K562 (cell line): Measurements from ENCODE around the gene CHAT.

Source experiments
- CREBBP ChIP-seq: IDR thresholded peaks from one replicate; pipeline ENCODE4 v1.6.1; 2012; ENCODE audit warnings: low read depth, mild to moderate bottlenecking, control low read depth, inconsistent platforms, low read length
- DNMT1 ChIP-seq: fragments of 450-650 bp; IDR thresholded peaks from 2 replicates; pipeline ENCODE4 v1.6.1; 2016; ENCODE audit warnings: antibody characterized with exemption, mild to moderate bottlenecking
- ETV6 ChIP-seq, 3 experiments: fragments of 150-350 bp in 1 of 3; sonication (generic) in 1 of 3; formaldehyde crosslinking in 1 of 3; IDR thresholded peaks; 2 replicates each; pipeline versions ENCODE4 v1.6.1 to v1.8.0; 2014 to 2022; ENCODE audit warnings: borderline replicate concordance in 2 of 3, low read depth in 2 of 3, antibody characterized with exemption in 1 of 3, low read length in 1 of 3, mild to moderate bottlenecking in 1 of 3, missing genetic modification reagents in 1 of 3
- EZH2 ChIP-seq: IDR thresholded peaks from 2 replicates; pipeline ENCODE4 v1.6.1; 2012; ENCODE audit warnings: low read depth, mild to moderate bottlenecking, inconsistent platforms, low read length, borderline replicate concordance
- FOXA1 ChIP-seq: fragments of 450-650 bp; IDR thresholded peaks from 2 replicates; pipeline ENCODE4 v1.6.1; 2016; ENCODE audit warnings: mild to moderate bottlenecking, borderline replicate concordance
- HOMEZ ChIP-seq: fragments of 250-450 bp; sonication (Bioruptor Pico); IDR thresholded peaks from 2 replicates; pipeline ENCODE4 v1.4.0; 2020; ENCODE audit warnings: mild to moderate bottlenecking, moderate library complexity
- JUN ChIP-seq, 2 experiments: sonication (generic) in 1 of 2; formaldehyde crosslinking in 1 of 2; IDR thresholded peaks; 2 replicates each; pipeline versions ENCODE4 v1.6.1 to v1.8.0; 2012 to 2022; ENCODE audit warnings: borderline replicate concordance in 2 of 2, mild to moderate bottlenecking in 2 of 2, improper control_type of control experiment in 1 of 2, low read depth in 1 of 2, low read length in 1 of 2, missing genetic modification reagents in 1 of 2
- PHF20 ChIP-seq: fragments of 450-650 bp; IDR thresholded peaks from 2 replicates; pipeline ENCODE4 v1.6.1; 2018; ENCODE audit not compliant: partially characterized antibody
- POLR2AphosphoS5 ChIP-seq: IDR thresholded peaks from 2 replicates; pipeline ENCODE4 v1.6.1; 2011; ENCODE audit warnings: mild to moderate bottlenecking, low read depth, low read length, moderate library complexity; ENCODE audit not compliant: control insufficient read depth, insufficient read depth
- SMAD1 ChIP-seq: fragments of 150-350 bp; IDR thresholded peaks from 2 replicates; pipeline ENCODE4 v1.6.1; 2014; ENCODE audit warnings: low read length, low read depth; ENCODE audit not compliant: partially characterized antibody
- TAF7 ChIP-seq: fragments of 450-650 bp; IDR thresholded peaks from 2 replicates; pipeline ENCODE4 v1.6.1; 2016; ENCODE audit warnings: missing genetic modification characterization, missing compliant biosample characterization
- TEAD4 ChIP-seq, 2 experiments: sonication (generic) in 1 of 2; formaldehyde crosslinking in 1 of 2; IDR thresholded peaks; 2 replicates each; pipeline versions ENCODE4 v1.6.1 to v1.8.0; 2012 to 2022; ENCODE audit warnings: borderline replicate concordance in 1 of 2, inconsistent platforms in 1 of 2, low read length in 1 of 2, mild to moderate bottlenecking in 1 of 2, missing genetic modification reagents in 1 of 2
- TF ChIP-seq, protein P1 (sequence below): sonication (generic); formaldehyde crosslinking; IDR thresholded peaks from 2 replicates; pipeline ENCODE4 v1.5.0; 2020; ENCODE audit warnings: missing genetic modification reagents
- TF ChIP-seq, protein P2 (sequence below), 3 experiments: IDR thresholded peaks in 2 of 3; conservative IDR thresholded peaks in 1 of 3; 2 replicates each; pipeline ENCODE4 v1.5.1; 2011 to 2012; ENCODE audit warnings: low read length in 3 of 3, mild to moderate bottlenecking in 3 of 3, control low read depth in 2 of 3, improper control_type of control experiment in 1 of 3, inconsistent platforms in 1 of 3, low read depth in 1 of 3, mixed read lengths in 1 of 3, moderate library complexity in 1 of 3; ENCODE audit not compliant: insufficient read depth in 2 of 3

DNA sequence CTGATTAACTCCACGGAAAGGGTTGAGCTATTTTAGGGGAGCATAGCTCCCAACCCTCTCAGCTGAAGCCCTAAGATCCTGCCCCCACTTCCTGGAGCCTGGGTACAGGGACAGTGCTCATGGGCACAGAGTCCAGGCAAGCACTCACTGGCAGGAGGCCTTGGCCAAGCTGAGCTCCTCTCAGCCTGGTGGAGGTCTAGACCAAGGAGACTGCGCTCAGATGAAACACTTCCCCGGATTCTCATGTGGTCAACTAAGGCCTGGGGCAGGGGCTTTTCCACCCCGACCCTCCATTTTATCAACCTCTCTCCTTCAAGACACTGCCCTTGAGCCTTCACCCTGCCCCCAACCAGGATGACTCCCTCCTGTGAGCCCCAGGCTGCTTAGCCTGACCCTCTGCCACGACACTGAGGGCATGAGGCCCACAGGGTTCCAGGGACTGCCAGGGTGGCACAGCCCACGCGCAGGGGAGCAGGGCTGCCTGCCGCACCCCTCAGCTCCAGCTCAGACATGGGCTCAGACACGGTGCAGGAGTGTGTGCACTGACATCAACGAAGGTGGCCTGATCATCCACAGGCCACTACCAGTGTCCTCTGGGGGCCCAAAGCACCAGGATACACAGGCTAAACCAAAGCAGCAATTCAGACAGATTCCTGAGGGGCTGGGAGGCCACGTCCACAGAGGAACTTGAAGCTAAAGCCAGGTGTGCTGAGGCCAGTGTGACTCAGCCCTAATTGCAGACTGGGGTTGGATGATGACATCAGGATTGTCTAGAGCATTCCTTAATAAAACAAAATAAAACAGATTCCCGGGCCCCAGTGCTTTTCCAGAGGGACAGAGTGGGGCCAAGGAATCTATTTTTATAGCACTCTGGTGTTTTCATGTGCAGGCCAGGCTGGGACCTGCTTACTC lies 18.8 kb downstream of the CHAT start:
- TF ChIP-seq CREBBP, result no peak
- no peak for TF ChIP-seq PHF20
- TF ChIP-seq EZH2, result no peak
- TF ChIP-seq HOMEZ (CRISPR knock-in tag), result no peak
- TF ChIP-seq, protein P1, sequence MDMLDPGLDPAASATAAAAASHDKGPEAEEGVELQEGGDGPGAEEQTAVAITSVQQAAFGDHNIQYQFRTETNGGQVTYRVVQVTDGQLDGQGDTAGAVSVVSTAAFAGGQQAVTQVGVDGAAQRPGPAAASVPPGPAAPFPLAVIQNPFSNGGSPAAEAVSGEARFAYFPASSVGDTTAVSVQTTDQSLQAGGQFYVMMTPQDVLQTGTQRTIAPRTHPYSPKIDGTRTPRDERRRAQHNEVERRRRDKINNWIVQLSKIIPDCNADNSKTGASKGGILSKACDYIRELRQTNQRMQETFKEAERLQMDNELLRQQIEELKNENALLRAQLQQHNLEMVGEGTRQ, result no peak
- TF ChIP-seq TEAD4 (IDR thresholded peaks at IDR 0.05; ENCODE audit: low read length), result no peak
- TF ChIP-seq TEAD4 (CRISPR knock-in tag; IDR thresholded peaks at IDR 0.05; ENCODE audit: borderline replicate concordance), result no peak
- TF ChIP-seq DNMT1, result no peak
- TF ChIP-seq TAF7 (tag), result no peak
- no peak for TF ChIP-seq FOXA1
- no peak for TF ChIP-seq POLR2AphosphoS5
- no peak for TF ChIP-seq ETV6 (IDR thresholded peaks at IDR 0.05; ENCODE audit: borderline replicate concordance in 1 of 2, low read depth in 2 of 2, low read length in 1 of 2)
- TF ChIP-seq ETV6 (CRISPR knock-in tag; IDR thresholded peaks at IDR 0.05; ENCODE audit: borderline replicate concordance), result no peak
- TF ChIP-seq, protein P2, sequence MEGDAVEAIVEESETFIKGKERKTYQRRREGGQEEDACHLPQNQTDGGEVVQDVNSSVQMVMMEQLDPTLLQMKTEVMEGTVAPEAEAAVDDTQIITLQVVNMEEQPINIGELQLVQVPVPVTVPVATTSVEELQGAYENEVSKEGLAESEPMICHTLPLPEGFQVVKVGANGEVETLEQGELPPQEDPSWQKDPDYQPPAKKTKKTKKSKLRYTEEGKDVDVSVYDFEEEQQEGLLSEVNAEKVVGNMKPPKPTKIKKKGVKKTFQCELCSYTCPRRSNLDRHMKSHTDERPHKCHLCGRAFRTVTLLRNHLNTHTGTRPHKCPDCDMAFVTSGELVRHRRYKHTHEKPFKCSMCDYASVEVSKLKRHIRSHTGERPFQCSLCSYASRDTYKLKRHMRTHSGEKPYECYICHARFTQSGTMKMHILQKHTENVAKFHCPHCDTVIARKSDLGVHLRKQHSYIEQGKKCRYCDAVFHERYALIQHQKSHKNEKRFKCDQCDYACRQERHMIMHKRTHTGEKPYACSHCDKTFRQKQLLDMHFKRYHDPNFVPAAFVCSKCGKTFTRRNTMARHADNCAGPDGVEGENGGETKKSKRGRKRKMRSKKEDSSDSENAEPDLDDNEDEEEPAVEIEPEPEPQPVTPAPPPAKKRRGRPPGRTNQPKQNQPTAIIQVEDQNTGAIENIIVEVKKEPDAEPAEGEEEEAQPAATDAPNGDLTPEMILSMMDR (IDR thresholded peaks at IDR 0.05 in 2 of 3, conservative IDR thresholded peaks at IDR 0.05 in 1 of 3; ENCODE audit: insufficient read depth in 2 of 3, low read depth in 1 of 3, low read length in 3 of 3), result no peak
- no peak for TF ChIP-seq SMAD1
- no peak for TF ChIP-seq JUN (IDR thresholded peaks at IDR 0.05; ENCODE audit: borderline replicate concordance, low read depth, low read length)
- no peak for TF ChIP-seq JUN (CRISPR knock-in tag; IDR thresholded peaks at IDR 0.05; ENCODE audit: borderline replicate concordance)
